ENCODE data around the gene ZFPM1. TPM values are rescaled to one million over a fixed set of nuclear protein-coding genes. Genes with fewer than 3 reads are reported as not detected.

Gene ZFPM1
- total and polyA plus RNA-seq, 4 donors = 0.19 to 12.8 (median 5.3) TPM

- Histone ChIP-seq H3K9ac (ENCODE audit: low read depth in 1 of 2, low read length in 2 of 2) (no peak overlapping the region), H3K27ac (ENCODE audit: low read depth in 1 of 2, low read length in 2 of 2) (no peak overlapping the region), H3K27me3 (ENCODE audit: control insufficient read depth in 4 of 4, insufficient read depth in 4 of 4, low read length in 3 of 4) (no peaks in the 10 kb centered on the region), H3K9me3 (ENCODE audit: control insufficient read depth in 4 of 4, low read length in 3 of 4) (no peaks in the 10 kb centered on the region), H3K36me3 (ENCODE audit: control insufficient read depth in 4 of 4, insufficient read depth in 3 of 4, low read depth in 1 of 4, low read length in 3 of 4) (no peaks in the 10 kb centered on the region), H3K4me3 (ENCODE audit: low read depth in 1 of 3, low read length in 3 of 3) (no peak overlapping the region), H3K4me1 (ENCODE audit: control insufficient read depth in 4 of 4, insufficient read depth in 4 of 4, low read length in 3 of 4) (peaks cover 38 to 82% (median 51%) of the 10 kb centered on the region in 4 donors)
- TF ChIP-seq RXRA (IDR thresholded peaks at IDR 0.05) = no peak
- no peak for TF ChIP-seq TAF1 (conservative IDR thresholded peaks at IDR 0.05)
- TF ChIP-seq FOXA1 (IDR thresholded peaks at IDR 0.05) = no peak
- no peak for TF ChIP-seq SP1 (IDR thresholded peaks at IDR 0.05)
- TF ChIP-seq GABPA (IDR thresholded peaks at IDR 0.05 in 1 of 2, conservative IDR thresholded peaks at IDR 0.05 in 1 of 2) = no peak
- TF ChIP-seq YY1 (IDR thresholded peaks at IDR 0.05) = no peak
- TF ChIP-seq RAD21 (IDR thresholded peaks at IDR 0.05) = no peak
- no peak for TF ChIP-seq HNF4A (conservative IDR thresholded peaks at IDR 0.05)
- no peak for TF ChIP-seq NR2F2 (IDR thresholded peaks at IDR 0.05)
- no peak for TF ChIP-seq JUND (IDR thresholded peaks at IDR 0.05)
- TF ChIP-seq, protein P1, sequence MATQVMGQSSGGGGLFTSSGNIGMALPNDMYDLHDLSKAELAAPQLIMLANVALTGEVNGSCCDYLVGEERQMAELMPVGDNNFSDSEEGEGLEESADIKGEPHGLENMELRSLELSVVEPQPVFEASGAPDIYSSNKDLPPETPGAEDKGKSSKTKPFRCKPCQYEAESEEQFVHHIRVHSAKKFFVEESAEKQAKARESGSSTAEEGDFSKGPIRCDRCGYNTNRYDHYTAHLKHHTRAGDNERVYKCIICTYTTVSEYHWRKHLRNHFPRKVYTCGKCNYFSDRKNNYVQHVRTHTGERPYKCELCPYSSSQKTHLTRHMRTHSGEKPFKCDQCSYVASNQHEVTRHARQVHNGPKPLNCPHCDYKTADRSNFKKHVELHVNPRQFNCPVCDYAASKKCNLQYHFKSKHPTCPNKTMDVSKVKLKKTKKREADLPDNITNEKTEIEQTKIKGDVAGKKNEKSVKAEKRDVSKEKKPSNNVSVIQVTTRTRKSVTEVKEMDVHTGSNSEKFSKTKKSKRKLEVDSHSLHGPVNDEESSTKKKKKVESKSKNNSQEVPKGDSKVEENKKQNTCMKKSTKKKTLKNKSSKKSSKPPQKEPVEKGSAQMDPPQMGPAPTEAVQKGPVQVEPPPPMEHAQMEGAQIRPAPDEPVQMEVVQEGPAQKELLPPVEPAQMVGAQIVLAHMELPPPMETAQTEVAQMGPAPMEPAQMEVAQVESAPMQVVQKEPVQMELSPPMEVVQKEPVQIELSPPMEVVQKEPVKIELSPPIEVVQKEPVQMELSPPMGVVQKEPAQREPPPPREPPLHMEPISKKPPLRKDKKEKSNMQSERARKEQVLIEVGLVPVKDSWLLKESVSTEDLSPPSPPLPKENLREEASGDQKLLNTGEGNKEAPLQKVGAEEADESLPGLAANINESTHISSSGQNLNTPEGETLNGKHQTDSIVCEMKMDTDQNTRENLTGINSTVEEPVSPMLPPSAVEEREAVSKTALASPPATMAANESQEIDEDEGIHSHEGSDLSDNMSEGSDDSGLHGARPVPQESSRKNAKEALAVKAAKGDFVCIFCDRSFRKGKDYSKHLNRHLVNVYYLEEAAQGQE (IDR thresholded peaks at IDR 0.05) = no peak
- TF ChIP-seq HNF4G (IDR thresholded peaks at IDR 0.05) = no peak
- TF ChIP-seq CTCF (IDR thresholded peaks at IDR 0.05; ENCODE audit: low read depth, low read length, missing input control) = no peak
- no peak for TF ChIP-seq FOXA2 (IDR thresholded peaks at IDR 0.05)
- no peak for TF ChIP-seq ZBTB33 (IDR thresholded peaks at IDR 0.05)
- DNase-seq (ENCODE audit: low spot score) = no peak
- WGBS = 83% methylated on average over 25 of the region's 25 CpGs
Measured at GRCh38 chr16:88464447-88465318, 11.6 kb downstream of the ZFPM1 start.

All from liver (tissue), 9 donors.